ENCODE measurements around the gene ZNF830. TPM values are rescaled to one million over a fixed set of nuclear protein-coding genes. Genes with fewer than 3 reads are reported as not detected.
A peak's percentile ranks its signal among the peaks of the same experiment; 100 is the strongest.

ZNF830 gene
- total and polyA plus RNA-seq, 9 of the 15 experiments (the other 6 are each of a cell fraction or from before 2014, with no cell fraction given) = 13.1 to 28.7 (median 21.7) TPM

DNA sequence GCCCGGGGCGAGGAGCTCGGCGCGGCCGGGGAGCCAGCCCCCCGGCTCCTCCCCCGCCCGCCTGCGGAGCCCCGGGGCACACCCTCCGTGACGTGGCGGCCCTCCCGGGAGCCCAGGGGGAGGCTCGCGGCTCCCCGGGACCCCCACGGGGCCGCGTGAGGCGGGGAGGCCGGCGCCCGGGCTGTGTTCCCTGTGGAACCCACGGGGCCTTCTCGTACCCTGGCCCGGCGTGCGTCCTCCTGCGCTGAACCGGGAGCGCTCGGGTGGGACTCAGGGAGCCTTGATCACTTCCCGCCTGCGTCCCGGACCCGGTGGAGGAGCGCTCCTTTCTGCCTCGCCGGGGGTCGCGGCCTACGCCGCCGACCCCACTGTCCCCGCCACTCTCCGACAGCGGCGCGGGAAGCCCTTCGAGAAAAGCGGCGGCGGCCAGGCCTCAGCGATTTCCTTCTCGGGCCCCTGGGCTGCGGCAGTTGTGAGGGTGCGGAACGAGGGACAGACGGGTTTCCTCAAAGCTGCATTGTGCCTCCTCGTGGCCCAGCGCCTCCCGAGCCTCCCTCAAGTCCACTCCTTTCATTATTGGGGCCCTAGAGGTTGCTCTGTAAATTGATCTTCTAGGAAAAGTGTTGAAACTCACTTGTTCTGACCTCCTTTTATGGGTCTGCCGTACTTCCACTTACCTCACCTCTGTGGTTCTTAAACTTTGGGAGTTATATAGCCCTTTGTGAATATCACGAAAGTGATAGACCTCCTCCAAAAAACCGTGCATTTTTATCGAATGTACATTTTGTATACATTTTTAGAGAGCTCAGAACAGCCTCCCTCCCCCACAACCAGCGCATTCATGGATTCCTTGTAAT is 19.6 kb downstream of the ZNF830 start (continued):
- TF ChIP-seq, protein P1, sequence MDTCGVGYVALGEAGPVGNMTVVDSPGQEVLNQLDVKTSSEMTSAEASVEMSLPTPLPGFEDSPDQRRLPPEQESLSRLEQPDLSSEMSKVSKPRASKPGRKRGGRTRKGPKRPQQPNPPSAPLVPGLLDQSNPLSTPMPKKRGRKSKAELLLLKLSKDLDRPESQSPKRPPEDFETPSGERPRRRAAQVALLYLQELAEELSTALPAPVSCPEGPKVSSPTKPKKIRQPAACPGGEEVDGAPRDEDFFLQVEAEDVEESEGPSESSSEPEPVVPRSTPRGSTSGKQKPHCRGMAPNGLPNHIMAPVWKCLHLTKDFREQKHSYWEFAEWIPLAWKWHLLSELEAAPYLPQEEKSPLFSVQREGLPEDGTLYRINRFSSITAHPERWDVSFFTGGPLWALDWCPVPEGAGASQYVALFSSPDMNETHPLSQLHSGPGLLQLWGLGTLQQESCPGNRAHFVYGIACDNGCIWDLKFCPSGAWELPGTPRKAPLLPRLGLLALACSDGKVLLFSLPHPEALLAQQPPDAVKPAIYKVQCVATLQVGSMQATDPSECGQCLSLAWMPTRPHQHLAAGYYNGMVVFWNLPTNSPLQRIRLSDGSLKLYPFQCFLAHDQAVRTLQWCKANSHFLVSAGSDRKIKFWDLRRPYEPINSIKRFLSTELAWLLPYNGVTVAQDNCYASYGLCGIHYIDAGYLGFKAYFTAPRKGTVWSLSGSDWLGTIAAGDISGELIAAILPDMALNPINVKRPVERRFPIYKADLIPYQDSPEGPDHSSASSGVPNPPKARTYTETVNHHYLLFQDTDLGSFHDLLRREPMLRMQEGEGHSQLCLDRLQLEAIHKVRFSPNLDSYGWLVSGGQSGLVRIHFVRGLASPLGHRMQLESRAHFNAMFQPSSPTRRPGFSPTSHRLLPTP (IDR thresholded peaks at IDR 0.05; ENCODE audit: borderline replicate concordance, extremely low read depth, insufficient read length) = peak; percentile 12
- TF ChIP-seq SUPT5H (IDR thresholded peaks at IDR 0.05) (peak; percentile 5; the same call in 1 of the 2 replicates), NR3C1 (CRISPR knock-in tag; IDR thresholded peaks at IDR 0.05) (0 out of 2 replicates have a peak, but pooled peaks have one; percentile 57), JUND (IDR thresholded peaks at IDR 0.05; ENCODE audit: borderline replicate concordance, low read depth, low read length) (0 out of 2 replicates have a peak, but pooled peaks have one; percentile 2), JUND (tag; IDR thresholded peaks at IDR 0.05; ENCODE audit: borderline replicate concordance, low read depth, low read length) (no peak), SAFB (IDR thresholded peaks at IDR 0.05; ENCODE audit: borderline replicate concordance, low read depth, low read length) (peak; percentile 79; the same call in 1 of the 2 replicates), SIN3B (IDR thresholded peaks at IDR 0.05; ENCODE audit: low read depth) (peak; percentile 65; the same call in 1 of the 2 replicates), FOXM1 (IDR thresholded peaks at IDR 0.05; ENCODE audit: low read depth) (no peak), FOXM1 (CRISPR knock-in tag; IDR thresholded peaks at IDR 0.05; ENCODE audit: low read depth) (no peak), ZNF764 (CRISPR knock-in tag; IDR thresholded peaks at IDR 0.05; ENCODE audit: low read depth) (no peak), ZNF224 (CRISPR knock-in tag; IDR thresholded peaks at IDR 0.05) (no peak), ZNF76 (CRISPR knock-in tag; IDR thresholded peaks at IDR 0.05; ENCODE audit: borderline replicate concordance) (no peak), NR2C2 (CRISPR knock-in tag; IDR thresholded peaks at IDR 0.05) (no peak), NR2C2 (tag; IDR thresholded peaks at IDR 0.05) (peak; percentile 54; the same call in 1 of the 2 replicates)
- TF ChIP-seq, protein P2, sequence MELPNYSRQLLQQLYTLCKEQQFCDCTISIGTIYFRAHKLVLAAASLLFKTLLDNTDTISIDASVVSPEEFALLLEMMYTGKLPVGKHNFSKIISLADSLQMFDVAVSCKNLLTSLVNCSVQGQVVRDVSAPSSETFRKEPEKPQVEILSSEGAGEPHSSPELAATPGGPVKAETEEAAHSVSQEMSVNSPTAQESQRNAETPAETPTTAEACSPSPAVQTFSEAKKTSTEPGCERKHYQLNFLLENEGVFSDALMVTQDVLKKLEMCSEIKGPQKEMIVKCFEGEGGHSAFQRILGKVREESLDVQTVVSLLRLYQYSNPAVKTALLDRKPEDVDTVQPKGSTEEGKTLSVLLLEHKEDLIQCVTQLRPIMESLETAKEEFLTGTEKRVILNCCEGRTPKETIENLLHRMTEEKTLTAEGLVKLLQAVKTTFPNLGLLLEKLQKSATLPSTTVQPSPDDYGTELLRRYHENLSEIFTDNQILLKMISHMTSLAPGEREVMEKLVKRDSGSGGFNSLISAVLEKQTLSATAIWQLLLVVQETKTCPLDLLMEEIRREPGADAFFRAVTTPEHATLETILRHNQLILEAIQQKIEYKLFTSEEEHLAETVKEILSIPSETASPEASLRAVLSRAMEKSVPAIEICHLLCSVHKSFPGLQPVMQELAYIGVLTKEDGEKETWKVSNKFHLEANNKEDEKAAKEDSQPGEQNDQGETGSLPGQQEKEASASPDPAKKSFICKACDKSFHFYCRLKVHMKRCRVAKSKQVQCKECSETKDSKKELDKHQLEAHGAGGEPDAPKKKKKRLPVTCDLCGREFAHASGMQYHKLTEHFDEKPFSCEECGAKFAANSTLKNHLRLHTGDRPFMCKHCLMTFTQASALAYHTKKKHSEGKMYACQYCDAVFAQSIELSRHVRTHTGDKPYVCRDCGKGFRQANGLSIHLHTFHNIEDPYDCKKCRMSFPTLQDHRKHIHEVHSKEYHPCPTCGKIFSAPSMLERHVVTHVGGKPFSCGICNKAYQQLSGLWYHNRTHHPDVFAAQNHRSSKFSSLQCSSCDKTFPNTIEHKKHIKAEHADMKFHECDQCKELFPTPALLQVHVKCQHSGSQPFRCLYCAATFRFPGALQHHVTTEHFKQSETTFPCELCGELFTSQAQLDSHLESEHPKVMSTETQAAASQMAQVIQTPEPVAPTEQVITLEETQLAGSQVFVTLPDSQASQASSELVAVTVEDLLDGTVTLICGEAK (IDR thresholded peaks at IDR 0.05) = 0 out of 2 replicates have a peak, but pooled peaks have one; percentile 15
- TF ChIP-seq, protein P2 (CRISPR knock-in tag; IDR thresholded peaks at IDR 0.05) = no peak

Data from K562 (cell line).